ENCODE measurements around the gene SH3TC1. TPM values are rescaled to one million over a fixed set of nuclear protein-coding genes. Genes with fewer than 3 reads are reported as not detected.

Gene SH3TC1
- total and polyA plus RNA-seq, 2 donors from 2014 or later, result 43.1 to 127 TPM

DNA sequence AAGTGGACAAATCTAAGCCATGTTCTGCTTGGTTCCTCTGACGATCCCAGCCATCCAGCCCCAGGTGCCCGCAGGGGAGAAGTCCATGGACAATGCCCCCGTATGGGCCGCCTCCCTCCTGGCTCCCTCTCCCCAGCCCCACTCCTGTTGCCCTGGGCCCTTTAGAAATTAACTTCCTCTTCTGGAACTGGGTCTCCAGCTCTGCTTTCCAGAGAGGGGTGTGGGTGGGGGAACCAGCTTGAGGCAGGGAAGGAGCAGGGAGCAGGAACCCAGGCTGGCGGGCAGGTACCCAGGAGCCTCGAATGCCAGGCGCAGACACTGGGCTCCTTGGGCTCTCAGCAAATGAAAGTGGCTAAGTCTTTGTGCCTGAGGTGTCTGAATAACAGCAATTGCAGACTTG lies 27.8 kb upstream of the SH3TC1 start:
- Histone ChIP-seq H3K9me3 (ENCODE audit: control insufficient read depth in 2 of 3, insufficient read depth in 1 of 3, low read length in 3 of 3) (peaks cover 0 to 9% (median 0%) of the 10 kb centered on the region in 3 donors), H3K4me1 (ENCODE audit: control insufficient read depth in 2 of 3, insufficient read depth in 2 of 3, low read depth in 1 of 3, low read length in 3 of 3) (peaks cover 0 to 4% (median 0%) of the 10 kb centered on the region in 3 donors), H3K9ac (ENCODE audit: low read length in 3 of 3) (no peak overlapping the region), H3K4me3 (ENCODE audit: low read length in 3 of 3) (no peak overlapping the region), H3K27me3 (ENCODE audit: control insufficient read depth, insufficient read depth, low read length) (no peaks in the 10 kb centered on the region), H3K36me3 (ENCODE audit: control insufficient read depth in 2 of 3, insufficient read depth in 3 of 3, low read length in 3 of 3) (no peaks in the 10 kb centered on the region), H3K27ac (ENCODE audit: low read depth in 2 of 2, low read length in 2 of 2) (no peak overlapping the region)
- no peak for DNase-seq
- no peak for FAIRE-seq
- intact Hi-C loops (cut with DNase I), result no loop called here
- no peak for TF ChIP-seq CTCF (IDR thresholded peaks at IDR 0.05; ENCODE audit: borderline replicate concordance, extremely low read depth, insufficient read depth)

GRCh38 chr4:8171984-8172924 lies 26.8 kb upstream of the SH3TC1 start:
- no peak overlapping the region for H3K4me3 ChIP-seq (ENCODE audit: low read length in 3 of 3)
- no peaks in the 10 kb centered on the region for H3K4me1 ChIP-seq (ENCODE audit: control insufficient read depth in 2 of 3, insufficient read depth in 2 of 3, low read depth in 1 of 3, low read length in 3 of 3)
- H3K36me3 ChIP-seq (ENCODE audit: control insufficient read depth in 2 of 3, insufficient read depth in 3 of 3, low read length in 3 of 3), result no peaks in the 10 kb centered on the region
- no peak overlapping the region for H3K9ac ChIP-seq (ENCODE audit: low read length in 3 of 3)
- intact Hi-C loops (cut with DNase I), result no loop called here
- peaks cover 0 to 9% (median 0%) of the 10 kb centered on the region in 3 donors for H3K9me3 ChIP-seq (ENCODE audit: control insufficient read depth in 2 of 3, insufficient read depth in 1 of 3, low read length in 3 of 3)
- TF ChIP-seq CTCF (IDR thresholded peaks at IDR 0.05; ENCODE audit: borderline replicate concordance, extremely low read depth, insufficient read depth), result no peak
- FAIRE-seq, result no peak
- H3K27me3 ChIP-seq (ENCODE audit: control insufficient read depth, insufficient read depth, low read length), result no peaks in the 10 kb centered on the region
- no peak for DNase-seq
- no peak overlapping the region for H3K27ac ChIP-seq (ENCODE audit: low read depth in 2 of 2, low read length in 2 of 2)

DNA sequence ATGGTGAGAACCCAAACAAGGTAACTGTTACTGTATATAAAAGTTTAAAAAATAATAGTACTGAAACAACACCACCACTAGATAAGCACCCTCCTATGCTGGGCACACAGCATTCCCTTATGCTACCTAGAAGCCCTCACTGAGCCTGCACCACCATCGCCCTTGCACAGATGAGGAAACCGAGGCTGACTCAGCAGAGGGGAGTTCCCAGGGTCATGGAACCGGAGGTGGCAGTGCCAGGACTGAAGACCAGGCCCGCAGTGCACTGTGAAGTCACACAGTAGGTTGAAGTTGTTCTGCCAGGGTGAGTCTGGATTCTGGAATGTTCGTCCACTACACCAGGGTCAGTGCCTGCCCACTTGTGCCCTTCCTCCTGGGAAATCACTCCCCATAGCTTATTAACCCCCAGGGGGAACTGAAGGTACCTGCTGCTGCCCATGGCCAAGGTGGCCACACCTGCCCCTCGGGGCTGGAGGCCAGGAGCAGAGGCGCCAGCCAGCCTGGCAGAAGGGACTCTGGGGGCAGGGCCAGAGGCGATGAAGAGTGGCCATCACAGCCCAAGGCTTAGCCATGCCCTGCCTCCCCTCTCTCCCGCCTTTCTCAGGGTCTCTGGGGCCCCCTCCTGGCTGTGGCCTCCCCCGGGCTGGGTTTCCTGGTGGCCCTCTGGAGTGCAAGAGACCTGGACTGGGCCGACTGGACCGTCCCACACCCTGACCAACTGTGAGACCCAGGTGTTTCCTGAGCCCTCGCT lies 25.4 kb upstream of the SH3TC1 start:
- Histone ChIP-seq H3K36me3 (ENCODE audit: control insufficient read depth in 2 of 3, insufficient read depth in 3 of 3, low read length in 3 of 3) (no peaks in the 10 kb centered on the region), H3K4me1 (ENCODE audit: control insufficient read depth in 2 of 3, insufficient read depth in 2 of 3, low read depth in 1 of 3, low read length in 3 of 3) (no peaks in the 10 kb centered on the region), H3K9me3 (ENCODE audit: control insufficient read depth in 2 of 3, insufficient read depth in 1 of 3, low read length in 3 of 3) (peaks cover 0 to 4% (median 0%) of the 10 kb centered on the region in 3 donors), H3K9ac (ENCODE audit: low read length in 3 of 3) (no peak overlapping the region), H3K27me3 (ENCODE audit: control insufficient read depth, insufficient read depth, low read length) (no peaks in the 10 kb centered on the region), H3K4me3 (ENCODE audit: low read length in 3 of 3) (no peak overlapping the region), H3K27ac (ENCODE audit: low read depth in 2 of 2, low read length in 2 of 2) (no peak overlapping the region)
- TF ChIP-seq CTCF (IDR thresholded peaks at IDR 0.05; ENCODE audit: borderline replicate concordance, extremely low read depth, insufficient read depth), result no peak
- no peak for FAIRE-seq
- intact Hi-C loops (cut with DNase I), result no loop called here
- DNase-seq, result no peak
